Activated naive CD4-positive, alpha-beta T cell treated with anti-CD3 and anti-CD28 coated beads for 36 hours (primary cell): ENCODE data around the gene FADS6. TPM values are rescaled to one million over a fixed set of nuclear protein-coding genes. Genes with fewer than 3 reads are reported as not detected.
A peak's percentile ranks its signal among the peaks of the same experiment; 100 is the strongest.

Source experiments
- CTCF ChIA-PET: fragments of 350-600 bp; sonication (Branson Sonifier 250); formaldehyde crosslinking; loops from one replicate; lab custom pipeline; 2021; ENCODE audit warnings: antibody characterized with exemption; lab: Charles Lee
- DNase-seq: peaks from one replicate; pipeline ENCODE4 v3.0.0-alpha.2; 2020
- H3K27ac Mint-ChIP-seq: one replicate; pipeline ENCODE4 v1.8.0; 2021; ENCODE audit warnings: mild to moderate bottlenecking, mixed read lengths
- H3K27me3 Mint-ChIP-seq: one replicate; pipeline ENCODE4 v1.8.0; 2021; ENCODE audit warnings: low read depth, mixed read lengths
- H3K36me3 Mint-ChIP-seq: one replicate; pipeline ENCODE4 v1.8.0; 2021; ENCODE audit warnings: low read depth, mixed read lengths
- H3K4me1 Mint-ChIP-seq: one replicate; pipeline ENCODE4 v1.8.0; 2021; ENCODE audit warnings: low read depth, mixed read lengths
- H3K4me3 Mint-ChIP-seq: one replicate; pipeline ENCODE4 v1.8.0; 2021; ENCODE audit warnings: mild to moderate bottlenecking, moderate library complexity, mixed read lengths
- H3K9me3 Mint-ChIP-seq: one replicate; pipeline ENCODE4 v1.8.0; 2021; ENCODE audit warnings: mixed read lengths
- intact Hi-C: fragments of 100-400 bp; cut with micrococcal nuclease; formaldehyde crosslinking; loops from one replicate; pipeline ENCODE4 v1.15.1; 2023
- total RNA-seq, 2 experiments: library from RNA; stranded (reverse); gene quantifications; one replicate each; pipeline ENCODE4 v1.2.3, GENCODE V29; 2021

Gene FADS6
- total RNA-seq, result not detected

- CTCF ChIA-PET, result no interaction called here
- DNase-seq, result no peak
- H3K4me1 Mint-ChIP-seq, result peaks cover 2% of the 10 kb centered on the region
- H3K27ac Mint-ChIP-seq, result no peak within 1 kb of the TSS
- H3K36me3 Mint-ChIP-seq, result no peaks in the 10 kb centered on the region
- H3K27me3 Mint-ChIP-seq, result peaks cover 23% of the 10 kb centered on the region
- H3K9me3 Mint-ChIP-seq, result no peaks in the 10 kb centered on the region
- H3K4me3 Mint-ChIP-seq, result peak within 1 kb of the TSS; percentile 43
- intact Hi-C loops, result no loop called here
Measured at GRCh38 chr17:74892974-74893911, at the start of gene FADS6. Gene FADS6 (minus strand): TSS chr17:74893633. CDS start chr17:74893595, 38 bp downstream.

GRCh38 chr17:74941128-74941725, 47.8 kb upstream of the FADS6 start:
- no peaks in the 10 kb centered on the region for H3K4me1 Mint-ChIP-seq
- no peak overlapping the region for H3K27ac Mint-ChIP-seq
- no peaks in the 10 kb centered on the region for H3K36me3 Mint-ChIP-seq
- peaks cover 22% of the 10 kb centered on the region for H3K27me3 Mint-ChIP-seq
- intact Hi-C loops, result no loop called here
- no peaks in the 10 kb centered on the region for H3K9me3 Mint-ChIP-seq
- H3K4me3 Mint-ChIP-seq, result no peak overlapping the region
- CTCF ChIA-PET, result no interaction called here
- no peak for DNase-seq

GRCh38 chr17:74939534-74939933, 46.1 kb upstream of the FADS6 start:
- intact Hi-C loops, result no loop called here
- H3K36me3 Mint-ChIP-seq, result no peaks in the 10 kb centered on the region
- no peak overlapping the region for H3K27ac Mint-ChIP-seq
- DNase-seq, result no peak
- no peak overlapping the region for H3K4me3 Mint-ChIP-seq
- H3K27me3 Mint-ChIP-seq, result peaks cover 26% of the 10 kb centered on the region
- H3K9me3 Mint-ChIP-seq, result no peaks in the 10 kb centered on the region
- CTCF ChIA-PET, result interaction anchor here (0.6 to 1.4 kb wide), 2 partner anchors 21 to 351 kb away, joined by 3 to 4 read pairs; no protein-coding TSS in a partner anchor
- H3K4me1 Mint-ChIP-seq, result no peaks in the 10 kb centered on the region

- no peak overlapping the region for H3K4me3 Mint-ChIP-seq
- H3K36me3 Mint-ChIP-seq, result no peaks in the 10 kb centered on the region
- no peaks in the 10 kb centered on the region for H3K4me1 Mint-ChIP-seq
- peaks cover 26% of the 10 kb centered on the region for H3K27me3 Mint-ChIP-seq
- DNase-seq, result no peak
- CTCF ChIA-PET, result interaction anchor here (0.6 to 1.4 kb wide), 3 partner anchors 22 to 523 kb away, joined by 3 read pairs; no protein-coding TSS in a partner anchor
- H3K9me3 Mint-ChIP-seq, result no peaks in the 10 kb centered on the region
- no peak overlapping the region for H3K27ac Mint-ChIP-seq
- intact Hi-C loops, result no loop called here
Measured at GRCh38 chr17:74938194-74938950, 44.9 kb upstream of the FADS6 start.

GRCh38 chr17:74937064-74938051, 43.9 kb upstream of the FADS6 start:
- Mint-ChIP-seq H3K4me1 (no peaks in the 10 kb centered on the region), H3K27me3 (peaks cover 30% of the 10 kb centered on the region), H3K36me3 (no peaks in the 10 kb centered on the region), H3K4me3 (no peak overlapping the region), H3K9me3 (no peaks in the 10 kb centered on the region), H3K27ac (no peak overlapping the region)
- CTCF ChIA-PET, result no interaction called here
- DNase-seq, result no peak
- intact Hi-C loops, result no loop called here

- no peaks in the 10 kb centered on the region for H3K9me3 Mint-ChIP-seq
- H3K36me3 Mint-ChIP-seq, result no peaks in the 10 kb centered on the region
- H3K4me1 Mint-ChIP-seq, result no peaks in the 10 kb centered on the region
- intact Hi-C loops, result no loop called here
- H3K4me3 Mint-ChIP-seq, result no peak overlapping the region
- H3K27ac Mint-ChIP-seq, result no peak overlapping the region
- peaks cover 28% of the 10 kb centered on the region for H3K27me3 Mint-ChIP-seq
- CTCF ChIA-PET, result no interaction called here
- no peak for DNase-seq
Measured at GRCh38 chr17:74936470-74936799, 43.0 kb upstream of the FADS6 start.

- CTCF ChIA-PET, result interaction anchor here (1.4 kb wide), 1 partner anchor 21 kb away, joined by 3 read pairs; no protein-coding TSS in a partner anchor
- Mint-ChIP-seq H3K9me3 (no peaks in the 10 kb centered on the region), H3K4me1 (peaks cover 2% of the 10 kb centered on the region), H3K4me3 (no peak within 1 kb of the TSS), H3K27ac (no peak within 1 kb of the TSS), H3K36me3 (no peaks in the 10 kb centered on the region), H3K27me3 (peaks cover 33% of the 10 kb centered on the region)
- intact Hi-C loops, result no loop called here
- no peak for DNase-seq
Measured at GRCh38 chr17:74935585-74936469, 42.4 kb upstream of the FADS6 start, which contains the start of gene OTOP3. Gene OTOP3 (plus strand): TSS chr17:74935898. CDS start chr17:74935922, 24 bp downstream.

GRCh38 chr17:74935048-74935447, 41.6 kb upstream of the FADS6 start:
- CTCF ChIA-PET, result interaction anchor here (1.4 kb wide), 1 partner anchor 22 kb away, joined by 3 read pairs; no protein-coding TSS in a partner anchor
- Mint-ChIP-seq H3K4me1 (peaks cover 2% of the 10 kb centered on the region), H3K36me3 (no peaks in the 10 kb centered on the region), H3K9me3 (no peaks in the 10 kb centered on the region), H3K27me3 (peaks cover 40% of the 10 kb centered on the region), H3K27ac (no peak overlapping the region), H3K4me3 (no peak overlapping the region)
- no peak for DNase-seq
- intact Hi-C loops, result no loop called here

- H3K9me3 Mint-ChIP-seq, result no peaks in the 10 kb centered on the region
- no peak for DNase-seq
- H3K27me3 Mint-ChIP-seq, result peaks cover 28% of the 10 kb centered on the region
- intact Hi-C loops, result no loop called here
- H3K4me3 Mint-ChIP-seq, result no peak overlapping the region
- H3K4me1 Mint-ChIP-seq, result peaks cover 2% of the 10 kb centered on the region
- CTCF ChIA-PET, result no interaction called here
- H3K27ac Mint-ChIP-seq, result no peak overlapping the region
- H3K36me3 Mint-ChIP-seq, result no peaks in the 10 kb centered on the region
Measured at GRCh38 chr17:74930535-74931036, 37.2 kb upstream of the FADS6 start.

- no peak overlapping the region for H3K27ac Mint-ChIP-seq
- H3K27me3 Mint-ChIP-seq, result peaks cover 37% of the 10 kb centered on the region
- H3K9me3 Mint-ChIP-seq, result no peaks in the 10 kb centered on the region
- no peak for DNase-seq
- H3K36me3 Mint-ChIP-seq, result no peaks in the 10 kb centered on the region
- H3K4me3 Mint-ChIP-seq, result no peak overlapping the region
- intact Hi-C loops, result no loop called here
- H3K4me1 Mint-ChIP-seq, result peaks cover 6% of the 10 kb centered on the region
- CTCF ChIA-PET, result no interaction called here
Measured at GRCh38 chr17:74928786-74929185, 35.4 kb upstream of the FADS6 start.
